ENCODE data around the gene GPR85. TPM values are rescaled to one million over a fixed set of nuclear protein-coding genes. Genes with fewer than 3 reads are reported as not detected.
"Not testable (repeated sequence)": the region's sequence is repeated elsewhere in the genome, so short reads cannot be mapped to it uniquely, and the experiment has no call there.

Gene GPR85
- total and polyA plus RNA-seq, 2 donors (not counting 1 experiment from before 2014, with no cell fraction given): 3.0 to 9.2 TPM

DNA sequence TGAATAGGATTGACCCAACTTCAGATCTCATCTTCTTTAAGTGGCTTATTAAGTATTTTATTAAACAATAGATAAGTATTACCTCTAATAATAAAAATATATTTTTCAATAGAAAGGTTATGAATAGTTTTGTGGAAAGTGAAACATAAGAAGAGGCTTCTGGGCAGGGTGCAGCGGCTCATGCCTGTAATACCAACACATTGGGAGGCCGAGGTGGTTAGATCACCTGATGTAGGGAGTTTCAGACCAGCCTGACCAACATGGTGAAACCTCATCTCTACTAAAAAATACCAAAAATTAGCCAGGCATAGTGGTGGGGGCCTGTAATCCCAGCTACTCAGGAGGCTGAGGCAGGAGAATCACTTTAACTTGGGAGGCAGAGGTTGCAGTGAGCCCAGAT, 26.5 kb downstream of the GPR85 start:
- Histone ChIP-seq H3K27me3 (ENCODE audit: control insufficient read depth, insufficient read depth, low read length) (no peaks in the 10 kb centered on the region), H4K20me1 (ENCODE audit: control insufficient read depth, extremely low read depth, insufficient read depth, low read length) (no peaks in the 10 kb centered on the region), H3K9me3 (ENCODE audit: control insufficient read depth, insufficient read depth, low read depth, low read length) (no peaks in the 10 kb centered on the region), H3K27ac (ENCODE audit: insufficient read depth, low read length) (no peak overlapping the region), H3K4me3 (replicated peaks in 1 of 4; ENCODE audit: control extremely low read depth in 1 of 4, insufficient read depth in 1 of 4, low read depth in 3 of 4, low read length in 4 of 4) (no peak overlapping the region), H3K36me3 (ENCODE audit: control insufficient read depth, insufficient read depth, low read length) (no peaks in the 10 kb centered on the region), H2AFZ (ENCODE audit: low read length) (no peak overlapping the region), H3K4me2 (ENCODE audit: extremely low read depth, insufficient read depth, low read length) (no peak overlapping the region), H3K79me2 (ENCODE audit: control insufficient read depth, insufficient read depth, low read length) (no peaks in the 10 kb centered on the region), H3K4me1 (ENCODE audit: control insufficient read depth, extremely low read depth, insufficient read depth, low read length) (no peaks in the 10 kb centered on the region), H3K9ac (ENCODE audit: insufficient read depth, low read length) (no peak overlapping the region)
- TF ChIP-seq EZH2 (IDR thresholded peaks at IDR 0.05; ENCODE audit: low read length, missing control alignments): no peak
- no peak for TF ChIP-seq CTCF (conservative IDR thresholded peaks at IDR 0.05 in 1 of 2, IDR thresholded peaks at IDR 0.05 in 1 of 2; ENCODE audit: low read depth in 1 of 2, low read length in 2 of 2)
- no peak for DNase-seq (ENCODE audit: low read depth in 2 of 2)

DNA sequence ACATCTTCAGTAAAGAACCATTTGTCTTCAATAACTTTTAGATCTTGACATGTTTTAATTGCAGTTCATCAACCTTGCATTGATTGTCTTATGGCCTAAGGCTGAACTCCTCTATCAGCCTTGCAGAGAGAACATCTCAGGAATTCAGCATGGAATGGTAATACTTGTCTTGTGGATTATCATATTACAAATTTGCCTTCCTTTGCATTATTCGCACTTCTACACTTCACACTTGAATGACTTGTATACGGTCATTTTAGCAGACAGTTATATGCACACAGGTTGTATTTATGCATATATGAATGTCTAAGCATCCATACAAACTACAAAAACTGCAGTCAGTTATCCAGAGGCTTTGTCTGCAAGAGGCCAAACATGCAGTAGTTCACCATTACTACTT, 31.7 kb downstream of the GPR85 start:
- no peak overlapping the region for H3K9ac ChIP-seq (ENCODE audit: insufficient read depth, low read length)
- H3K9me3 ChIP-seq (ENCODE audit: control insufficient read depth, insufficient read depth, low read depth, low read length): no peaks in the 10 kb centered on the region
- H3K4me1 ChIP-seq (ENCODE audit: control insufficient read depth, extremely low read depth, insufficient read depth, low read length): no peaks in the 10 kb centered on the region
- no peak for TF ChIP-seq EZH2 (IDR thresholded peaks at IDR 0.05; ENCODE audit: low read length, missing control alignments)
- no peak for TF ChIP-seq CTCF (conservative IDR thresholded peaks at IDR 0.05 in 1 of 2, IDR thresholded peaks at IDR 0.05 in 1 of 2; ENCODE audit: low read depth in 1 of 2, low read length in 2 of 2)
- DNase-seq (ENCODE audit: low read depth in 2 of 2): no peak
- H3K36me3 ChIP-seq (ENCODE audit: control insufficient read depth, insufficient read depth, low read length): no peaks in the 10 kb centered on the region
- no peak overlapping the region for H3K4me3 ChIP-seq (replicated peaks in 1 of 4; ENCODE audit: control extremely low read depth in 1 of 4, insufficient read depth in 1 of 4, low read depth in 3 of 4, low read length in 4 of 4)
- H4K20me1 ChIP-seq (ENCODE audit: control insufficient read depth, extremely low read depth, insufficient read depth, low read length): no peaks in the 10 kb centered on the region
- no peak overlapping the region for H2AFZ ChIP-seq (ENCODE audit: low read length)
- H3K27me3 ChIP-seq (ENCODE audit: control insufficient read depth, insufficient read depth, low read length): no peaks in the 10 kb centered on the region
- H3K4me2 ChIP-seq (ENCODE audit: extremely low read depth, insufficient read depth, low read length): no peak overlapping the region
- H3K27ac ChIP-seq (ENCODE audit: insufficient read depth, low read length): no peak overlapping the region
- no peaks in the 10 kb centered on the region for H3K79me2 ChIP-seq (ENCODE audit: control insufficient read depth, insufficient read depth, low read length)

DNA sequence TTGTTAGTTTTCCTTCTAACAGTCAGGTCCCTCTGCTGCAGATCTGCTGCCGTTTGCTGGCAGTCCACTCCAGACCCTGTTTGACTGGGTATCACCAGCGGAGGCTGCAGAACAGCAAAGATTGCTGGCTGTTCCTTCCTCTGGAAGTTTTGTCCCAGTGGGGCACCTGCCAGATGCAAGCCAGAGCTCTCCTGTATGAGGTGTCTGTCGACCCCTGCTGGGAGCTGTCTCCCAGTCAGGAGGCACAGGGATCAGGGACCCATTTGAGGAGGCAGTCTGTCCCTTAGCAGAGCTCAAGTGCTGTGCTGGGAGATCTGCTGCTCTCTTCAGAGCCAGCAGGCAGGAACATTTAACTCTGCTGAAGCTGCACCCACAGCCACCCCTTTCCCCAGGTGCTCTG, 32.4 kb downstream of the GPR85 start:
- H3K36me3 ChIP-seq (ENCODE audit: control insufficient read depth, insufficient read depth, low read length); H2AFZ ChIP-seq (ENCODE audit: low read length); H3K4me2 ChIP-seq (ENCODE audit: extremely low read depth, insufficient read depth, low read length); H3K4me1 ChIP-seq (ENCODE audit: control insufficient read depth, extremely low read depth, insufficient read depth, low read length); DNase-seq (ENCODE audit: low read depth in 2 of 2); H4K20me1 ChIP-seq (ENCODE audit: control insufficient read depth, extremely low read depth, insufficient read depth, low read length); H3K9me3 ChIP-seq (ENCODE audit: control insufficient read depth, insufficient read depth, low read depth, low read length); H3K9ac ChIP-seq (ENCODE audit: insufficient read depth, low read length); H3K4me3 ChIP-seq (replicated peaks in 1 of 4; ENCODE audit: control extremely low read depth in 1 of 4, insufficient read depth in 1 of 4, low read depth in 3 of 4, low read length in 4 of 4); H3K79me2 ChIP-seq (ENCODE audit: control insufficient read depth, insufficient read depth, low read length); H3K27ac ChIP-seq (ENCODE audit: insufficient read depth, low read length); H3K27me3 ChIP-seq (ENCODE audit: control insufficient read depth, insufficient read depth, low read length): not testable (repeated sequence)

- H3K36me3 ChIP-seq (ENCODE audit: control insufficient read depth, insufficient read depth, low read length); H3K4me2 ChIP-seq (ENCODE audit: extremely low read depth, insufficient read depth, low read length); H3K9ac ChIP-seq (ENCODE audit: insufficient read depth, low read length): not testable (repeated sequence)
These were observed 37.4 kb downstream of the GPR85 start for GRCh38 chr7:113049221-113049620.

More at GRCh38 chr7:113049221-113049620, 37.4 kb downstream of the GPR85 start:
- H3K27me3 ChIP-seq (ENCODE audit: control insufficient read depth, insufficient read depth, low read length); H3K4me1 ChIP-seq (ENCODE audit: control insufficient read depth, extremely low read depth, insufficient read depth, low read length); H2AFZ ChIP-seq (ENCODE audit: low read length); DNase-seq (ENCODE audit: low read depth in 2 of 2); H3K9me3 ChIP-seq (ENCODE audit: control insufficient read depth, insufficient read depth, low read depth, low read length); H3K4me3 ChIP-seq (replicated peaks in 1 of 4; ENCODE audit: control extremely low read depth in 1 of 4, insufficient read depth in 1 of 4, low read depth in 3 of 4, low read length in 4 of 4); H3K27ac ChIP-seq (ENCODE audit: insufficient read depth, low read length); H3K79me2 ChIP-seq (ENCODE audit: control insufficient read depth, insufficient read depth, low read length); H4K20me1 ChIP-seq (ENCODE audit: control insufficient read depth, extremely low read depth, insufficient read depth, low read length): not testable (repeated sequence)
